Gastroesophageal sphincter (tissue), 4 donors: ENCODE data around the gene HDAC8. TPM values are rescaled to one million over a fixed set of nuclear protein-coding genes. Genes with fewer than 3 reads are reported as not detected.

Source experiments
- ATAC-seq: fragments of 150-250 bp; one replicate; pipeline ENCODE4 v1.9.1; 2016; ENCODE audit warnings: mild to moderate bottlenecking, moderate library complexity
- H3K27ac ChIP-seq, 4 donors: fragments of 200-600 bp; sonication (generic) in 3 of 4; 1 replicate in 3 of 4; 2 replicates in 1 of 4; pipeline ENCODE4 v1.5.1; 2016 to 2019
- H3K27me3 ChIP-seq: fragments of 200-600 bp; sonication (generic); one replicate; pipeline ENCODE4 v1.5.1; 2019
- H3K36me3 ChIP-seq, 2 donors: fragments of 200-600 bp; sonication (generic); one replicate each; pipeline ENCODE4 v1.5.1; 2019; ENCODE audit warnings: control low read depth in 1 of 2
- H3K4me1 ChIP-seq, 3 donors: fragments of 200-600 bp; sonication (generic); 1 replicate in 2 of 3; 2 replicates in 1 of 3; pipeline ENCODE4 v1.5.1; 2016 to 2019; ENCODE audit warnings: control low read depth in 2 of 3
- H3K4me3 ChIP-seq, 2 donors: fragments of 200-600 bp; sonication (generic); one replicate each; pipeline ENCODE4 v1.5.1; 2019; ENCODE audit warnings: mild to moderate bottlenecking in 1 of 2, moderate library complexity in 1 of 2
- H3K9me3 ChIP-seq, 3 donors: fragments of 200-600 bp; sonication (generic); one replicate each; pipeline ENCODE4 v1.5.1; 2017 to 2019; ENCODE audit warnings: control low read depth in 2 of 3
- CTCF ChIP-seq, 4 experiments: fragments of 200-600 bp in 2 of 4; fragments of 450-650 bp in 2 of 4; sonication (generic) in 1 of 4; IDR thresholded peaks; one replicate each; pipeline ENCODE4 v1.5.1; 2017 to 2019; ENCODE audit warnings: antibody characterized with exemption in 4 of 4, mild to moderate bottlenecking in 2 of 4, moderate library complexity in 2 of 4
- EP300 ChIP-seq: sonication (generic); formaldehyde crosslinking; IDR thresholded peaks from one replicate; pipeline ENCODE4 v1.6.1; 2017; ENCODE audit warnings: antibody characterized with exemption, mild to moderate bottlenecking
- POLR2A ChIP-seq, 2 donors: fragments of 450-650 bp; IDR thresholded peaks; one replicate each; pipeline ENCODE4 v1.6.1; 2017; ENCODE audit warnings: antibody characterized with exemption in 2 of 2, mild to moderate bottlenecking in 2 of 2, moderate library complexity in 1 of 2
- POLR2AphosphoS5 ChIP-seq: sonication (generic); formaldehyde crosslinking; IDR thresholded peaks from one replicate; pipeline ENCODE4 v1.6.1; 2017; ENCODE audit warnings: antibody characterized with exemption
- WGBS, 2 donors: methylation state at CpG; one replicate each; pipeline ENCODE4 v1.1.5; 2018; ENCODE audit warnings: low coverage in 1 of 2; 5-methylcytosine and 5-hydroxymethylcytosine counted together
- total RNA-seq, 4 donors: library from RNA; depleted of rRNA; stranded (reverse); fragments of >200 nt; gene quantifications; one replicate each; pipeline ENCODE4 v1.1.0, GENCODE V29; 2016

HDAC8 gene
- 10 to 100 TPM; 15.7 to 34.2 (median 25.6) TPM for total RNA-seq

- TF ChIP-seq POLR2A (IDR thresholded peaks at IDR 0.05) (no peak), POLR2AphosphoS5 (peak; percentile 14)
- H3K27me3 ChIP-seq = no peaks in the 10 kb centered on the region
- H3K9me3 ChIP-seq = no peaks in the 10 kb centered on the region
- peak within 1 kb of the TSS; percentile 69 to 81 (median 80) for H3K27ac ChIP-seq
- H3K4me3 ChIP-seq = peak within 1 kb of the TSS; percentile 63 to 99
- H3K36me3 ChIP-seq = peaks cover 0 to 16% of the 10 kb centered on the region in 2 donors
- 1 to 23% methylated on average over 17 to 19 of the region's 36 CpGs for WGBS, 2 donors
- peak; percentile 84 for ATAC-seq
- H3K4me1 ChIP-seq = peaks cover 0 to 6% (median 0%) of the 10 kb centered on the region in 3 donors
Observed at GRCh38 chrX:72572248-72573157, at the start of gene HDAC8. Gene HDAC8 (minus strand): TSS chrX:72572843. CDS start chrX:72572761, 82 bp downstream.

- Histone ChIP-seq H3K27ac (no peak overlapping the region), H3K4me1 (no peaks in the 10 kb centered on the region), H3K9me3 (no peaks in the 10 kb centered on the region), H3K36me3 (peaks cover 0 to 5% of the 10 kb centered on the region in 2 donors), H3K4me3 (no peak overlapping the region), H3K27me3 (no peaks in the 10 kb centered on the region)
- WGBS, 2 donors = 39 to 71% methylated on average over 4 of the region's 4 CpGs
- no peak for ATAC-seq
- TF ChIP-seq POLR2AphosphoS5 (no peak), POLR2A (IDR thresholded peaks at IDR 0.05) (no peak), EP300 (no peak), CTCF (IDR thresholded peaks at IDR 0.05) (no peak)
Observed at GRCh38 chrX:72621625-72622485, 49.2 kb upstream of the HDAC8 start.

- H3K4me1 ChIP-seq = no peaks in the 10 kb centered on the region
- WGBS, 2 donors = 50 to 60% methylated on average over 1 of the region's 1 CpG
- peaks cover 0 to 5% of the 10 kb centered on the region in 2 donors for H3K36me3 ChIP-seq
- H3K9me3 ChIP-seq = no peaks in the 10 kb centered on the region
- no peaks in the 10 kb centered on the region for H3K27me3 ChIP-seq
- no peak overlapping the region for H3K4me3 ChIP-seq
- no peak for ATAC-seq
- no peak for TF ChIP-seq EP300
- TF ChIP-seq POLR2AphosphoS5 = no peak
- TF ChIP-seq POLR2A (IDR thresholded peaks at IDR 0.05) = no peak
- no peak for TF ChIP-seq CTCF (IDR thresholded peaks at IDR 0.05)
- H3K27ac ChIP-seq = peak overlapping the region in 2 of 4 donors; percentile 17 to 19
Observed at GRCh38 chrX:72621163-72621562, 48.5 kb upstream of the HDAC8 start.

- Histone ChIP-seq H3K36me3 (peaks cover 0 to 5% of the 10 kb centered on the region in 2 donors), H3K27ac (peak overlapping the region in 2 of 4 donors; percentile 17 to 19)
- WGBS, 2 donors = 20 to 73% methylated on average over 1 to 3 of the region's 9 CpGs
Observed at GRCh38 chrX:72620550-72621145, 48.0 kb upstream of the HDAC8 start.

More at GRCh38 chrX:72620550-72621145, 48.0 kb upstream of the HDAC8 start:
- no peaks in the 10 kb centered on the region for H3K4me1 ChIP-seq
- no peaks in the 10 kb centered on the region for H3K9me3 ChIP-seq
- H3K27me3 ChIP-seq = no peaks in the 10 kb centered on the region
- peak; percentile 57 for ATAC-seq
- no peak overlapping the region for H3K4me3 ChIP-seq
- TF ChIP-seq POLR2AphosphoS5 (peak; percentile 78), CTCF (IDR thresholded peaks at IDR 0.05) (no peak)
